ENCODE data around the gene SPDYE2.
"Not testable (repeated sequence)": the region's sequence is repeated elsewhere in the genome, so short reads cannot be mapped to it uniquely, and the experiment has no call there.

- TF ChIP-seq CEBPG (CRISPR knock-in tag; IDR thresholded peaks at IDR 0.05); ZKSCAN1 (IDR thresholded peaks at IDR 0.05; ENCODE audit: low read length); HDAC1 (CRISPR knock-in tag; IDR thresholded peaks at IDR 0.05); ZFP62 (CRISPR knock-in tag; IDR thresholded peaks at IDR 0.05); RBAK (CRISPR knock-in tag; IDR thresholded peaks at IDR 0.05); LCORL (IDR thresholded peaks at IDR 0.05); LCORL (CRISPR knock-in tag; IDR thresholded peaks at IDR 0.05); ZNF558 (CRISPR knock-in tag; IDR thresholded peaks at IDR 0.05; ENCODE audit: borderline replicate concordance); KLF13 (CRISPR knock-in tag; IDR thresholded peaks at IDR 0.05); ARNT (IDR thresholded peaks at IDR 0.05); FOXA3 (CRISPR knock-in tag; IDR thresholded peaks at IDR 0.05); SMARCC2 (IDR thresholded peaks at IDR 0.05); ZNF451 (CRISPR knock-in tag; IDR thresholded peaks at IDR 0.05); SP1 (IDR thresholded peaks at IDR 0.05); SP1 (CRISPR knock-in tag; IDR thresholded peaks at IDR 0.05): not testable (repeated sequence)
Measured at GRCh38 chr7:102542083-102542482, 8.9 kb upstream of the SPDYE2 start.
